Endothelial cell of umbilical vein (primary cell): ENCODE results near the gene KRT12. TPM values are rescaled to one million over a fixed set of nuclear protein-coding genes. Genes with fewer than 3 reads are reported as not detected.

Experiments used
- BruUV-seq: library from RNA; stranded (reverse); fragments of 400-500 nt; replicated peaks from 2 replicates; lab custom pipeline; 2021; lab: Mats Ljungman, UMichigan
- CTCF ChIA-PET: fragments of 300-600, 350-600 bp; sonication (Branson Sonifier 250); formaldehyde crosslinking; loops from one replicate; lab custom pipeline; 2021; ENCODE audit warnings: antibody characterized with exemption, inconsistent platforms; lab: Charles Lee
- POLR2A ChIA-PET: fragments of 300-600, 350-600 bp; sonication (Branson Sonifier 250); formaldehyde crosslinking; loops from one replicate; lab custom pipeline; 2021; ENCODE audit warnings: antibody characterized with exemption, inconsistent platforms; lab: Charles Lee
- DNase-seq: peaks from one replicate; pipeline ENCODE4 v3.0.0-alpha.2; 2011; ENCODE audit warnings: low read depth, low spot score
- FAIRE-seq: peaks from 2 replicates; lab custom pipeline; 2011; peaks lifted over from hg19 to GRCh38; lab: Jason Lieb, UNC
- H2AFZ ChIP-seq: 2 replicates; pipeline ENCODE4 v1.6.0; 2012; ENCODE audit warnings: low read depth, low read length, control low read depth, inconsistent platforms
- H3K27ac ChIP-seq: 2 replicates; pipeline ENCODE4 v1.5.1; 2011; ENCODE audit warnings: low read depth, mild to moderate bottlenecking, control low read depth, low read length, moderate library complexity; ENCODE audit not compliant: insufficient read depth
- H3K27me3 ChIP-seq, 2 experiments: 2 replicates each; pipeline versions ENCODE4 v1.6.0 to v1.6.1; 2011; ENCODE audit warnings: low read length in 2 of 2, mixed read lengths in 1 of 2; ENCODE audit not compliant: control insufficient read depth in 2 of 2, insufficient read depth in 2 of 2
- H3K36me3 ChIP-seq, 2 experiments: 2 replicates in 1 of 2; 3 replicates in 1 of 2; pipeline ENCODE4 v1.5.1; 2011; ENCODE audit warnings: low read length in 2 of 2, mild to moderate bottlenecking in 1 of 2, moderate library complexity in 1 of 2; ENCODE audit not compliant: control insufficient read depth in 2 of 2, insufficient read depth in 2 of 2; ENCODE audit errors: extremely low read depth in 1 of 2
- H3K4me1 ChIP-seq: 3 replicates; pipeline ENCODE4 v1.5.1; 2011; ENCODE audit warnings: mild to moderate bottlenecking, low read length; ENCODE audit not compliant: control insufficient read depth, insufficient read depth; ENCODE audit errors: extremely low read depth
- H3K4me2 ChIP-seq: 2 replicates; pipeline ENCODE4 v1.6.1; 2011; ENCODE audit warnings: low read length, control low read depth, mixed read lengths; ENCODE audit not compliant: insufficient read depth
- H3K4me3 ChIP-seq, 3 experiments: fragments of 200-600 bp in 1 of 3; sonication (generic), shearing (Covaris generic) in 1 of 3; replicated peaks in 1 of 3; 2 replicates each; pipeline ENCODE4 v1.5.1; 2011 to 2016; ENCODE audit warnings: control low read depth in 3 of 3, low read length in 3 of 3, mild to moderate bottlenecking in 2 of 3, inconsistent platforms in 1 of 3, low read depth in 1 of 3, moderate library complexity in 1 of 3; ENCODE audit not compliant: insufficient read depth in 1 of 3
- H3K79me2 ChIP-seq: 2 replicates; pipeline ENCODE4 v1.6.0; 2012; ENCODE audit warnings: low read length, inconsistent platforms; ENCODE audit not compliant: control insufficient read depth, insufficient read depth
- H3K9ac ChIP-seq: replicated peaks from 2 replicates; pipeline ENCODE3; 2011; ENCODE audit warnings: low read length, control low read depth; ENCODE audit not compliant: insufficient read depth; ENCODE audit errors: extremely low read depth
- H3K9me1 ChIP-seq: replicated peaks from 3 replicates; pipeline ENCODE4 v1.6.0; 2011; ENCODE audit warnings: mild to moderate bottlenecking, low read length; ENCODE audit not compliant: control insufficient read depth, insufficient read depth; ENCODE audit errors: extremely low read depth
- H3K9me3 ChIP-seq: replicated peaks from 2 replicates; pipeline ENCODE4 v1.5.1; 2012; ENCODE audit warnings: low read length, inconsistent platforms; ENCODE audit not compliant: control insufficient read depth, insufficient read depth
- H4K20me1 ChIP-seq: replicated peaks from 2 replicates; pipeline ENCODE3; 2011; ENCODE audit warnings: mild to moderate bottlenecking, low read length; ENCODE audit not compliant: control insufficient read depth, insufficient read depth; ENCODE audit errors: extremely low read depth
- CTCF ChIP-seq, 2 donors: IDR thresholded peaks; 1 replicate in 1 of 2; 2 replicates in 1 of 2; pipeline ENCODE4 v1.5.1; 2011; ENCODE audit warnings: low read length in 2 of 2, mild to moderate bottlenecking in 2 of 2, moderate library complexity in 2 of 2, control low read depth in 1 of 2, inconsistent platforms in 1 of 2, low read depth in 1 of 2; ENCODE audit not compliant: insufficient read depth in 1 of 2; ENCODE audit errors: extremely low read depth in 1 of 2
- EZH2 ChIP-seq: IDR thresholded peaks from 2 replicates; pipeline ENCODE4 v1.6.1; 2012; ENCODE audit warnings: borderline replicate concordance, low read depth, mild to moderate bottlenecking, moderate library complexity, low read length, inconsistent platforms; ENCODE audit not compliant: severe bottlenecking
- FOS ChIP-seq: IDR thresholded peaks from 2 replicates; pipeline ENCODE4 v1.6.1; 2011; ENCODE audit warnings: mild to moderate bottlenecking, low read length, moderate library complexity, borderline replicate concordance; ENCODE audit not compliant: insufficient read depth
- GATA2 ChIP-seq: IDR thresholded peaks from 2 replicates; pipeline ENCODE4 v1.7.0; 2011; ENCODE audit warnings: low read depth, mild to moderate bottlenecking, moderate library complexity, mixed read lengths, low read length; ENCODE audit not compliant: insufficient read length, insufficient read depth
- JUN ChIP-seq: IDR thresholded peaks from 2 replicates; pipeline ENCODE4 v1.6.1; 2011; ENCODE audit warnings: borderline replicate concordance, low read depth; ENCODE audit not compliant: insufficient read length, insufficient read depth
- MAX ChIP-seq: IDR thresholded peaks from 2 replicates; pipeline ENCODE4 v1.6.1; 2011; ENCODE audit not compliant: insufficient read depth, insufficient read length
- MYC ChIP-seq: IDR thresholded peaks from one replicate; pipeline ENCODE4 v1.6.1; 2011; ENCODE audit warnings: mild to moderate bottlenecking, low read depth, low read length
- POLR2A ChIP-seq: IDR thresholded peaks from 2 replicates; pipeline ENCODE4 v1.6.1; 2012; ENCODE audit warnings: low read depth, mild to moderate bottlenecking, control low read depth, low read length
- POLR2AphosphoS5 ChIP-seq: IDR thresholded peaks from 2 replicates; pipeline ENCODE4 v1.6.1; 2012; ENCODE audit warnings: low read depth, mild to moderate bottlenecking, control low read depth, low read length, moderate library complexity; ENCODE audit not compliant: insufficient read depth
- dilution Hi-C: fragments of 300-500 bp; cut with MboI; formaldehyde crosslinking; loops from one replicate; pipeline ENCODE4 v1.15.0; 2019; ENCODE audit warnings: low sequenced_read_pairs; ENCODE audit not compliant: extremely low pct_ligation_motif_present
- intact Hi-C: fragments of 100-400 bp; cut with micrococcal nuclease; formaldehyde crosslinking; loops from one replicate; pipeline ENCODE4 v1.10.0; 2022
- polyA plus RNA-seq, 4 experiments: library from polyadenylated mRNA; depleted of rRNA in 3 of 4; stranded (reverse) in 3 of 4; unstranded in 1 of 4; fragments of >200 nt; gene quantifications; 2 replicates each; pipeline versions ENCODE4 v1.2.1 to v1.2.3, GENCODE V29; 2011 to 2012; ENCODE audit warnings: missing spikeins in 1 of 4
- total RNA-seq: library from RNA; stranded (reverse); gene quantifications from 2 replicates; pipeline ENCODE4 v1.2.3, GENCODE V29; 2021

KRT12 gene
- total and polyA plus RNA-seq, 2 donors (not counting 3 experiments of a cell fraction or from before 2014, with no cell fraction given): not detected

GRCh38 chr17:40854175-40854814, 12.7 kb downstream of the KRT12 start:
- ChIA-PET CTCF (interaction anchor here (1.0 to 7.3 kb wide), 5 partner anchors 239 to 810 kb away, joined by 3 to 177 read pairs (median 14); no protein-coding TSS in a partner anchor), POLR2A (no interaction called here)
- H3K4me1 ChIP-seq: peaks cover 8% of the 10 kb centered on the region
- H3K27ac ChIP-seq: no peak overlapping the region
- no peak overlapping the region for H3K4me3 ChIP-seq
- H3K36me3 ChIP-seq: no peaks in the 10 kb centered on the region
- no peaks in the 10 kb centered on the region for H3K9me3 ChIP-seq
- TF ChIP-seq FOS (peak; percentile 99), CTCF (IDR thresholded peaks at IDR 0.05; ENCODE audit: extremely low read depth in 1 of 2, insufficient read depth in 1 of 2, low read depth in 1 of 2, low read length in 2 of 2) (no peak), MAX (no peak), POLR2A (no peak), JUN (peak; percentile 90), POLR2AphosphoS5 (no peak), MYC (no peak), EZH2 (no peak), GATA2 (no peak)
- H3K4me2 ChIP-seq: peak overlapping the region; percentile 44
- H3K27me3 ChIP-seq: peaks cover 2 to 5% of the 10 kb centered on the region in 2 experiments
- no peak overlapping the region for H3K9ac ChIP-seq
- H3K9me1 ChIP-seq: no peaks in the 10 kb centered on the region
- H3K79me2 ChIP-seq: no peaks in the 10 kb centered on the region
- H2AFZ ChIP-seq: peak overlapping the region; percentile 65
- intact Hi-C loops: no loop called here
- H4K20me1 ChIP-seq: no peaks in the 10 kb centered on the region
- no TSS peak for BruUV-seq
- peak; percentile 59 for DNase-seq
- FAIRE-seq: peak; percentile 86
- dilution Hi-C loops: no loop called here
